Progenitor cell of endocrine pancreas (in vitro differentiated cells): Measurements from ENCODE around the gene ANO3. TPM values are rescaled to one million over a fixed set of nuclear protein-coding genes. Genes with fewer than 3 reads are reported as not detected.

ENCODE experiments used
- DNase-seq: peaks from one replicate; pipeline ENCODE4 v3.0.0; 2021; ENCODE audit warnings: low spot score; ENCODE audit not compliant: unreplicated experiment
- H3K27ac Mint-ChIP-seq: 2 replicates; pipeline ENCODE4 v1.8.0; 2021; ENCODE audit warnings: mild to moderate bottlenecking, moderate library complexity, mixed read lengths
- H3K27me3 Mint-ChIP-seq: 2 replicates; pipeline ENCODE4 v1.8.0; 2021; ENCODE audit warnings: mixed read lengths
- H3K36me3 Mint-ChIP-seq: 2 replicates; pipeline ENCODE4 v1.8.0; 2022; ENCODE audit warnings: mixed read lengths; ENCODE audit not compliant: insufficient read depth
- H3K4me1 Mint-ChIP-seq: 2 replicates; pipeline ENCODE4 v1.8.0; 2021; ENCODE audit warnings: low read depth, mixed read lengths
- H3K4me3 Mint-ChIP-seq: 2 replicates; pipeline ENCODE4 v1.8.0; 2021; ENCODE audit warnings: low read depth, mild to moderate bottlenecking, moderate library complexity, mixed read lengths
- H3K9me3 Mint-ChIP-seq: 2 replicates; pipeline ENCODE4 v1.8.0; 2021; ENCODE audit warnings: low read depth, mixed read lengths
- CTCF ChIP-seq: fragments of 200-600 bp; sonication (generic); IDR thresholded peaks from one replicate; pipeline ENCODE4 v1.5.0; 2021; ENCODE audit warnings: antibody characterized with exemption, mild to moderate bottlenecking; ENCODE audit not compliant: unreplicated experiment
- total RNA-seq: library from RNA; stranded (reverse); gene quantifications from 2 replicates; pipeline ENCODE4 v1.2.1, GENCODE V29; 2021

The ANO3 gene
- total RNA-seq, 1 donor from 2014 or later, result 0.53 TPM

GRCh38 chr11:26323837-26324236 lies 8.1 kb upstream of the ANO3 start:
- no peaks in the 10 kb centered on the region for H3K27me3 Mint-ChIP-seq
- H3K9me3 Mint-ChIP-seq, result no peaks in the 10 kb centered on the region
- H3K36me3 Mint-ChIP-seq, result no peaks in the 10 kb centered on the region
- H3K27ac Mint-ChIP-seq, result no peak overlapping the region
- no peak for TF ChIP-seq CTCF
- peaks cover 8% of the 10 kb centered on the region for H3K4me1 Mint-ChIP-seq
- DNase-seq, result no peak
- H3K4me3 Mint-ChIP-seq, result no peak overlapping the region

DNA sequence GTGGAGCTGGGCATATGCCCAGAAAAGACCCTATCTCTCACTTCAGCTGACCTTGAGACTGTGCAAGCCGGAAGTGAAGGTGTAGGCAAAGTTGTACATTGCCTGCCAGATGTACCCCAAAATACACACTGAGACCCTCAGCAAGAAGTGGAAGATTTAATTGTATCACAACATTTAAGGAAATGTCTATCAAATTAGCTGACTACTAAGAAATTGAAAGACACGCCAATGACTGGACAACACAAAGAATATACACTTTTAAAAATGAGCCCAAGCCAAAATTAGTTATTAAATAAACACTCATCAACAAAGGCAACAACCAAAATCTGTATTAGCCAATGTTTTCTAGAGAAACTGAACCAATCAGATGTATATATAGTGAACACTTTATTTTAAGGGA lies 7.7 kb upstream of the ANO3 start:
- H3K36me3 Mint-ChIP-seq, result no peaks in the 10 kb centered on the region
- H3K4me3 Mint-ChIP-seq, result no peak overlapping the region
- peaks cover 8% of the 10 kb centered on the region for H3K4me1 Mint-ChIP-seq
- no peak overlapping the region for H3K27ac Mint-ChIP-seq
- H3K27me3 Mint-ChIP-seq, result peaks cover 2% of the 10 kb centered on the region
- H3K9me3 Mint-ChIP-seq, result no peaks in the 10 kb centered on the region
- TF ChIP-seq CTCF, result no peak
- DNase-seq, result no peak

DNA sequence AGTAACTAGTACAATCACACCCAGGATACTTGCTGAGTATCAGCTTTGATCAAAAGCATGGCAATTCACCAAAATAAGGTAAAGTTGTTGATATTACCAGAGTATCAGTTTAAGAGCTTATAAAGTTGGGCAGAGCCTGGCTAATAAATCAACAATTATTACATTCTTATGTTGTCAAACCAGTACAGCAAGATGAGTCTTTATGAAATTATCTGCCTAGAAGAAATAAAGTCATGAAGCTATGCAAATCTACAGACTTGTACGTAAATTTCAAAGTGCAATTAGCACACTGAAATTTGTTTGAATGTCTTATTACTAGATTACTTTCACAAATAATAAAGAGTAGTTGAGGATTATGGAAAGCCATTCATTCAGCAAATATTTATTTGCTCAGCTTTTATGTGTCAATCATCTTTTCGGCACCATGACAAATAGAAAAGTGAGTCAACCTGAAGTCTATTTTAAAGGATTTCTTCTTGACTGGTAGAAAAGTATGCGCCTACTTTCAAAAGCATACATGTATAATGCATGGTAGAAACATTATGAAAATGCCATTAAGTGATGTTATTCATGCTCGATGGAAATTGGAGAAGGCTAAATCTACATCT lies 5.0 kb upstream of the ANO3 start:
- no peaks in the 10 kb centered on the region for H3K36me3 Mint-ChIP-seq
- peaks cover 8% of the 10 kb centered on the region for H3K4me1 Mint-ChIP-seq
- no peak overlapping the region for H3K4me3 Mint-ChIP-seq
- H3K27ac Mint-ChIP-seq, result no peak overlapping the region
- no peak for DNase-seq
- H3K9me3 Mint-ChIP-seq, result no peaks in the 10 kb centered on the region
- H3K27me3 Mint-ChIP-seq, result peaks cover 13% of the 10 kb centered on the region
- no peak for TF ChIP-seq CTCF

GRCh38 chr11:26329206-26329605 lies 2.7 kb upstream of the ANO3 start:
- no peak overlapping the region for H3K27ac Mint-ChIP-seq
- no peak for DNase-seq
- H3K4me1 Mint-ChIP-seq, result peaks cover 9% of the 10 kb centered on the region
- H3K27me3 Mint-ChIP-seq, result peaks cover 17% of the 10 kb centered on the region
- TF ChIP-seq CTCF, result no peak
- H3K9me3 Mint-ChIP-seq, result no peaks in the 10 kb centered on the region
- no peak overlapping the region for H3K4me3 Mint-ChIP-seq
- no peaks in the 10 kb centered on the region for H3K36me3 Mint-ChIP-seq

GRCh38 chr11:26330262-26330661 lies 1.7 kb upstream of the ANO3 start:
- H3K4me1 Mint-ChIP-seq, result peaks cover 9% of the 10 kb centered on the region
- H3K27ac Mint-ChIP-seq, result no peak overlapping the region
- no peak overlapping the region for H3K4me3 Mint-ChIP-seq
- H3K27me3 Mint-ChIP-seq, result peaks cover 17% of the 10 kb centered on the region
- no peaks in the 10 kb centered on the region for H3K36me3 Mint-ChIP-seq
- no peak for TF ChIP-seq CTCF
- no peak for DNase-seq
- no peaks in the 10 kb centered on the region for H3K9me3 Mint-ChIP-seq
